T-cell (primary cell): ENCODE measurements around the gene EXOC3. TPM values are rescaled to one million over a fixed set of nuclear protein-coding genes. Genes with fewer than 3 reads are reported as not detected.

Experiments used
- ATAC-seq, 4 experiments: fragments of 200-7000 bp in 3 of 4; fragments of 150-1000 bp in 1 of 4; cut with Tn5 transposase; replicated peaks in 1 of 4; 1 replicate in 3 of 4; 2 replicates in 1 of 4; pipeline ENCODE4 v1.10.0; 2021; ENCODE audit warnings: moderate library complexity in 3 of 4, mild to moderate bottlenecking in 2 of 4, moderate number of reproducible peaks in 1 of 4
- CTCF ChIA-PET, 2 donors: fragments of 300-600 bp; sonication (Branson Sonifier 250); formaldehyde crosslinking; loops; one replicate each; lab custom pipeline; 2022; ENCODE audit warnings: antibody characterized with exemption in 2 of 2; lab: Charles Lee
- POLR2A ChIA-PET, 2 donors: fragments of 300-600 bp; sonication (Branson Sonifier 250); formaldehyde crosslinking; loops; one replicate each; lab custom pipeline; 2022; ENCODE audit warnings: antibody characterized with exemption in 2 of 2; lab: Charles Lee
- DNase-seq, 35 experiments: peaks; one replicate each; pipeline versions ENCODE4 v3.0.0 to v3.0.0-alpha.2; 2013 to 2023
- H3K27ac ChIP-seq: one replicate; pipeline ENCODE4 v1.5.1; 2013; ENCODE audit warnings: low read length
- H3K27me3 ChIP-seq, 2 experiments: replicated peaks in 1 of 2; 1 replicate in 1 of 2; 2 replicates in 1 of 2; pipeline versions ENCODE4 v1.6.1 to v1.7.0; 2013; ENCODE audit warnings: low read length in 1 of 2, mixed read lengths in 1 of 2; ENCODE audit not compliant: control insufficient read depth in 2 of 2, insufficient read depth in 2 of 2; ENCODE audit errors: extremely low read depth in 1 of 2
- H3K36me3 ChIP-seq, 2 donors: 1 replicate in 1 of 2; 2 replicates in 1 of 2; pipeline versions ENCODE4 v1.6.1 to v1.7.0; 2013; ENCODE audit warnings: low read length in 1 of 2; ENCODE audit not compliant: control insufficient read depth in 2 of 2, insufficient read depth in 1 of 2; ENCODE audit errors: extremely low read depth in 1 of 2
- H3K4me1 ChIP-seq, 2 experiments: 1 replicate in 1 of 2; 2 replicates in 1 of 2; pipeline versions ENCODE4 v1.6.1 to v1.7.0; 2013; ENCODE audit warnings: low read length in 2 of 2, mixed read lengths in 1 of 2; ENCODE audit not compliant: insufficient read depth in 2 of 2, control insufficient read depth in 1 of 2; ENCODE audit errors: extremely low read depth in 1 of 2
- H3K4me3 ChIP-seq, 2 donors: 1 replicate in 1 of 2; 2 replicates in 1 of 2; pipeline versions ENCODE4 v1.5.1 to v1.7.0; 2013; ENCODE audit warnings: mild to moderate bottlenecking in 2 of 2, low read length in 1 of 2, moderate library complexity in 1 of 2; ENCODE audit not compliant: control insufficient read depth in 1 of 2; ENCODE audit errors: extremely low read depth in 1 of 2
- H3K9me3 ChIP-seq: 2 replicates; pipeline ENCODE4 v1.7.0; 2013
- H3K27ac Mint-ChIP-seq, 2 donors: one replicate each; pipeline ENCODE4 v1.8.0; 2020 to 2021; ENCODE audit warnings: mild to moderate bottlenecking in 2 of 2, mixed read lengths in 2 of 2
- H3K27me3 Mint-ChIP-seq, 2 donors: one replicate each; pipeline ENCODE4 v1.8.0; 2021 to 2022; ENCODE audit warnings: mixed read lengths in 2 of 2
- H3K36me3 Mint-ChIP-seq: one replicate; pipeline ENCODE4 v1.8.0; 2021; ENCODE audit warnings: mixed read lengths
- H3K4me1 Mint-ChIP-seq, 3 donors: one replicate each; pipeline ENCODE4 v1.8.0; 2020 to 2022; ENCODE audit warnings: mixed read lengths in 3 of 3, mild to moderate bottlenecking in 1 of 3
- H3K4me3 Mint-ChIP-seq, 3 donors: one replicate each; pipeline ENCODE4 v1.8.0; 2020 to 2022; ENCODE audit warnings: mild to moderate bottlenecking in 3 of 3, mixed read lengths in 3 of 3, moderate library complexity in 3 of 3
- H3K9me3 Mint-ChIP-seq, 3 donors: one replicate each; pipeline ENCODE4 v1.8.0; 2020 to 2022; ENCODE audit warnings: mixed read lengths in 3 of 3
- WGBS: methylation state at CpG from one replicate; pipeline ENCODE4 v1.1.5; 2013; ENCODE audit warnings: missing lambda C conversion rate; ENCODE audit not compliant: insufficient coverage; 5-methylcytosine and 5-hydroxymethylcytosine counted together
- total RNA-seq, 35 experiments: library from RNA in 6 of 35; stranded (reverse) in 6 of 35; fragments of 120-200 nt in 1 of 35; gene quantifications; one replicate each; pipeline versions ENCODE4 v1.2.1 to v1.2.4 and lab custom pipeline; 2013 to 2026

Gene EXOC3
- total RNA-seq, 5 donors from 2014 or later (not counting 1 experiment from before 2014, with no cell fraction given), result 81.6 to 99.8 (median 84.2) TPM

GRCh38 chr5:421287-421880 lies 21.6 kb upstream of the EXOC3 start:
- Histone ChIP-seq H3K27me3 (peaks cover 0 to 14% of the 10 kb centered on the region in 2 experiments), H3K9me3 (no peaks in the 10 kb centered on the region), H3K4me3 (no peak overlapping the region), H3K36me3 (no peaks in the 10 kb centered on the region), H3K4me1 (no peaks in the 10 kb centered on the region), H3K27ac (no peak overlapping the region)
- no peak for DNase-seq
- Mint-ChIP-seq H3K4me3 (no peak overlapping the region), H3K36me3 (no peaks in the 10 kb centered on the region), H3K27me3 (peaks cover 0 to 2% of the 10 kb centered on the region in 2 donors), H3K27ac (no peak overlapping the region), H3K9me3 (no peaks in the 10 kb centered on the region), H3K4me1 (no peaks in the 10 kb centered on the region)
- POLR2A ChIA-PET, result no interaction called here
- no peak for ATAC-seq
- CTCF ChIA-PET, result no interaction called here
- 95% methylated on average over 22 of the region's 34 CpGs for WGBS

GRCh38 chr5:421901-422300 lies 21.1 kb upstream of the EXOC3 start:
- 97% methylated on average over 12 of the region's 13 CpGs for WGBS
- H3K27ac ChIP-seq, result no peak overlapping the region
- no peaks in the 10 kb centered on the region for H3K9me3 Mint-ChIP-seq
- no peaks in the 10 kb centered on the region for H3K4me1 Mint-ChIP-seq
- H3K4me3 ChIP-seq, result no peak overlapping the region
- no peaks in the 10 kb centered on the region for H3K36me3 ChIP-seq
- ATAC-seq (no peak), DNase-seq (no peak)
- H3K36me3 Mint-ChIP-seq, result no peaks in the 10 kb centered on the region
- ChIA-PET POLR2A (no interaction called here), CTCF (no interaction called here)
- no peak overlapping the region for H3K4me3 Mint-ChIP-seq
- H3K27me3 ChIP-seq, result peaks cover 0 to 18% of the 10 kb centered on the region in 2 experiments
- no peaks in the 10 kb centered on the region for H3K9me3 ChIP-seq
- H3K4me1 ChIP-seq, result no peaks in the 10 kb centered on the region
- H3K27me3 Mint-ChIP-seq, result peaks cover 0 to 6% of the 10 kb centered on the region in 2 donors
- no peak overlapping the region for H3K27ac Mint-ChIP-seq

GRCh38 chr5:422323-423232 lies 20.4 kb upstream of the EXOC3 start:
- Mint-ChIP-seq H3K27ac (no peak overlapping the region), H3K4me1 (no peaks in the 10 kb centered on the region), H3K27me3 (peaks cover 0 to 6% of the 10 kb centered on the region in 2 donors), H3K9me3 (no peaks in the 10 kb centered on the region), H3K4me3 (no peak overlapping the region), H3K36me3 (no peaks in the 10 kb centered on the region)
- POLR2A ChIA-PET, result no interaction called here
- DNase-seq (no peak), ATAC-seq (no peak)
- Histone ChIP-seq H3K4me1 (no peaks in the 10 kb centered on the region), H3K4me3 (no peak overlapping the region), H3K27me3 (peaks cover 0 to 21% of the 10 kb centered on the region in 2 experiments), H3K36me3 (no peaks in the 10 kb centered on the region), H3K27ac (no peak overlapping the region), H3K9me3 (no peaks in the 10 kb centered on the region)
- CTCF ChIA-PET, result no interaction called here
- 82% methylated on average over 24 of the region's 32 CpGs for WGBS

- ChIA-PET POLR2A (no interaction called here), CTCF (no interaction called here)
- no peak overlapping the region for H3K27ac ChIP-seq
- Mint-ChIP-seq H3K4me3 (no peak overlapping the region), H3K9me3 (no peaks in the 10 kb centered on the region), H3K4me1 (no peaks in the 10 kb centered on the region), H3K36me3 (no peaks in the 10 kb centered on the region), H3K27me3 (peaks cover 0 to 6% of the 10 kb centered on the region in 2 donors), H3K27ac (no peak overlapping the region)
- DNase-seq, result no peak
- H3K9me3 ChIP-seq, result no peaks in the 10 kb centered on the region
- H3K36me3 ChIP-seq, result no peaks in the 10 kb centered on the region
- no peak overlapping the region for H3K4me3 ChIP-seq
- H3K27me3 ChIP-seq, result peaks cover 0 to 21% of the 10 kb centered on the region in 2 experiments
- ATAC-seq, result no peak
- 74% methylated on average over 9 of the region's 9 CpGs for WGBS
- no peaks in the 10 kb centered on the region for H3K4me1 ChIP-seq
Observed at GRCh38 chr5:423233-423565, 19.8 kb upstream of the EXOC3 start.

- no peak for ATAC-seq
- Mint-ChIP-seq H3K4me1 (no peaks in the 10 kb centered on the region), H3K27ac (no peak overlapping the region), H3K27me3 (peaks cover 0 to 6% of the 10 kb centered on the region in 2 donors), H3K9me3 (no peaks in the 10 kb centered on the region), H3K36me3 (no peaks in the 10 kb centered on the region), H3K4me3 (no peak overlapping the region)
- Histone ChIP-seq H3K4me3 (no peak overlapping the region), H3K9me3 (no peaks in the 10 kb centered on the region), H3K27me3 (peaks cover 0 to 21% of the 10 kb centered on the region in 2 experiments), H3K4me1 (no peaks in the 10 kb centered on the region), H3K27ac (no peak overlapping the region), H3K36me3 (no peaks in the 10 kb centered on the region)
- 61% methylated on average over 23 of the region's 24 CpGs for WGBS
- DNase-seq, result no peak
- CTCF ChIA-PET, result no interaction called here
- POLR2A ChIA-PET, result no interaction called here
Observed at GRCh38 chr5:423626-424261, 19.2 kb upstream of the EXOC3 start.

- no peak for ATAC-seq
- Mint-ChIP-seq H3K27ac (no peak overlapping the region), H3K36me3 (no peaks in the 10 kb centered on the region), H3K4me1 (no peaks in the 10 kb centered on the region), H3K9me3 (no peaks in the 10 kb centered on the region), H3K4me3 (no peak overlapping the region), H3K27me3 (peaks cover 0 to 6% of the 10 kb centered on the region in 2 donors)
- ChIA-PET POLR2A (no interaction called here), CTCF (no interaction called here)
- WGBS, result 80% methylated on average over 5 of the region's 11 CpGs
- Histone ChIP-seq H3K4me3 (no peak overlapping the region), H3K4me1 (no peaks in the 10 kb centered on the region), H3K36me3 (no peaks in the 10 kb centered on the region), H3K27me3 (peaks cover 0 to 23% of the 10 kb centered on the region in 2 experiments), H3K27ac (no peak overlapping the region), H3K9me3 (no peaks in the 10 kb centered on the region)
- no peak for DNase-seq
Observed at GRCh38 chr5:424301-425110, 18.5 kb upstream of the EXOC3 start.
